ENCODE results near the gene RPGRIP1L. TPM values are rescaled to one million over a fixed set of nuclear protein-coding genes. Genes with fewer than 3 reads are reported as not detected.

The RPGRIP1L gene
- 12.6 and 22.0 TPM in 2 replicates for total RNA-seq

DNA sequence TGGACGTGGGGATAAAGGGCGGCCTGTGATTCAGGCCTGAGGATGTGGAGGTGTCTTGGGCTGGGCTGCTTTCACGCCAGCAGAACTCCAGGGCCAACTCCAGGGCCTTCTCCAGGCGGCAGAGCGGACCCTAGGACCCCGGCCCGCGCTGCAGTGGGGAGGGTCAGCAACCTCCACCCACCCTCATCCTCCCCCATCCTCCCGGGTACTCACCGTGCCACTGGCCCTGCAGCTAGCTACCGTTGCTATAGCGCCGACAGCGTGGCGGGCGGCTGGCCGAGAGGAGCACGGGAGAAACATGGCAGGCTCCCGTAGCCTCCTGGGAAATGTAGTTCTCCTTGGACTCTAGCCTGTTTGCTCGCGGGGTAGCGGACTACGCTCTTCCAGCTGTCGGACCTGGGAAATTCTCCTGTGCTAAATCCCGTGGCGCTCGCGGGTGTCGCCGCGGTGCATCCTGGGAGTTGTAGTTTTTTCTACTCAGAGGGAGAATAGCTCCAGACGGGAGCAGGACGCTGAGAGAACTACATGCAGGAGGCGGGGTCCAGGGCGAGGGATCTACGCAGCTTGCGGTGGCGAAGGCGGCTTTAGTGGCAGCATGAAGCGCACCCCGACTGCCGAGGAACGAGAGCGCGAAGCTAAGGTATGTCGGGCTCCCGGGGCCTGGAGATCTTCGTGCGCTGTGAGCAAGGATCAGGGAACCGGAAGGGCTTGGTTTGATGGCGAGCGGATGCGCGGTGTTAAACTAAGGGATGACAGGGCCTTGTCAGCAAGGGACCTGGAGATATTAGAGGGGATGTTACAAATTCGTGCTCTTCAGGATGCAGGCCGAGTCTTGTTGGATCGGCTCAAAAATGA is at the start of gene RPGRIP1L, which contains the start of gene FTO:
TSS of gene RPGRIP1L (minus strand) at position 270 of the 855 bp plus-strand sequence. CDS start 3,136 bp downstream, outside the sequence.
TSS of gene FTO (plus strand) at position 567 of the 855 bp plus-strand sequence.
- no peak for TF ChIP-seq CTCF (IDR thresholded peaks at IDR 0.05; ENCODE audit: insufficient read depth, low read depth, low read length)
- DNase-seq (ENCODE audit: low read depth), result peak; percentile 99
- H3K4me3 ChIP-seq (ENCODE audit: low read depth, low read length), result peak within 1 kb of the TSS; percentile 80

GRCh38 chr16:53753431-53753830 is 49.8 kb upstream of the RPGRIP1L start:
- no peak for DNase-seq (ENCODE audit: low read depth)
- H3K4me3 ChIP-seq (ENCODE audit: low read depth, low read length), result no peak overlapping the region
- no peak for TF ChIP-seq CTCF (IDR thresholded peaks at IDR 0.05; ENCODE audit: insufficient read depth, low read depth, low read length)

DNA sequence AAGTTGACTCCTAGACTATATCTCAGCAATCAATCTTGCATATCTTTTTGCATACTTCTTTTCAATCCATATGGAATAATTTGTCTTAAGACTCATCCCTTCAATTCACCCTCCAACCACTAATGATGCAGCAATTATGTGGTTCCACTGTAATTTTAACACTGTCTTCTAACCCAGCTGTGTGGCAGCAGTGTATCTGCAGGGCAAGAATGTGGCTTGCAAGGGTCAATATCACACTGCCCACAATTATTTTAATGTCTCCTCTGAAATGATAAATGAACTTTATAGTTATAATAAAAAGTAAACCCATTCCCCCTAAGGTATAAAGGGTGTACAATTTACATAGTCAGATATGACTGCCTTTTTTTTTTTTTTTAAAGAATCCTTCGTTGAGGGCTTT is 48.9 kb upstream of the RPGRIP1L start:
- TF ChIP-seq CTCF (IDR thresholded peaks at IDR 0.05; ENCODE audit: insufficient read depth, low read depth, low read length), result no peak
- no peak overlapping the region for H3K4me3 ChIP-seq (ENCODE audit: low read depth, low read length)
- no peak for DNase-seq (ENCODE audit: low read depth)

GRCh38 chr16:53745753-53746266 is 42.2 kb upstream of the RPGRIP1L start:
- peak; percentile 45 for DNase-seq (ENCODE audit: low read depth)
- peak; percentile 26 for TF ChIP-seq CTCF (IDR thresholded peaks at IDR 0.05; ENCODE audit: insufficient read depth, low read depth, low read length)
- H3K4me3 ChIP-seq (ENCODE audit: low read depth, low read length), result no peak overlapping the region

- no peak for TF ChIP-seq CTCF (IDR thresholded peaks at IDR 0.05; ENCODE audit: insufficient read depth, low read depth, low read length)
- no peak for DNase-seq (ENCODE audit: low read depth)
- no peak overlapping the region for H3K4me3 ChIP-seq (ENCODE audit: low read depth, low read length)
These were observed 41.4 kb upstream of the RPGRIP1L start for GRCh38 chr16:53745086-53745485.

GRCh38 chr16:53744449-53744848 is 40.8 kb upstream of the RPGRIP1L start:
- no peak for DNase-seq (ENCODE audit: low read depth)
- no peak overlapping the region for H3K4me3 ChIP-seq (ENCODE audit: low read depth, low read length)
- no peak for TF ChIP-seq CTCF (IDR thresholded peaks at IDR 0.05; ENCODE audit: insufficient read depth, low read depth, low read length)

All from fibroblast of villous mesenchyme (primary cell).